ENCODE measurements around the gene ALKBH8. TPM values are rescaled to one million over a fixed set of nuclear protein-coding genes. Genes with fewer than 3 reads are reported as not detected.
A peak's percentile ranks its signal among the peaks of the same experiment; 100 is the strongest.

ALKBH8 gene
- total RNA-seq, 1 donor from 2014 or later = 13.0 TPM

GRCh38 chr11:107477820-107478219 lies 87.7 kb downstream of the ALKBH8 start:
- H3K36me3 ChIP-seq (ENCODE audit: insufficient read depth, low read length) = no peaks in the 10 kb centered on the region
- no peaks in the 10 kb centered on the region for H3K9me3 Mint-ChIP-seq (ENCODE audit: unreplicated experiment)
- H3K9ac ChIP-seq (ENCODE audit: low read length) = no peak overlapping the region
- H3K27me3 ChIP-seq (ENCODE audit: insufficient read depth, low read length) = no peaks in the 10 kb centered on the region
- no peak for TF ChIP-seq EZH2 (IDR thresholded peaks at IDR 0.05; ENCODE audit: insufficient read depth, low read length)
- no peak for TF ChIP-seq CTCF (IDR thresholded peaks at IDR 0.05; ENCODE audit: insufficient read depth, low read depth, low read length)
- H3K36me3 Mint-ChIP-seq (ENCODE audit: low read depth, unreplicated experiment) = no peaks in the 10 kb centered on the region
- H3K27ac ChIP-seq (ENCODE audit: low read depth, low read length) = no peak overlapping the region
- no peak overlapping the region for H3K27ac Mint-ChIP-seq (ENCODE audit: unreplicated experiment)
- no peaks in the 10 kb centered on the region for H3K79me2 ChIP-seq (ENCODE audit: insufficient read depth, low read length)
- H4K20me1 ChIP-seq (ENCODE audit: insufficient read depth, low read length) = no peaks in the 10 kb centered on the region
- no peak overlapping the region for H3K4me3 ChIP-seq (ENCODE audit: insufficient read depth, low read depth, low read length)
- H3K4me2 ChIP-seq (ENCODE audit: low read length) = no peak overlapping the region
- H3K4me1 Mint-ChIP-seq (ENCODE audit: low read depth, unreplicated experiment) = no peaks in the 10 kb centered on the region
- no peak overlapping the region for H2AFZ ChIP-seq (ENCODE audit: low read depth, low read length)
- H3K4me3 Mint-ChIP-seq (ENCODE audit: unreplicated experiment) = no peak overlapping the region
- no peaks in the 10 kb centered on the region for H3K9me3 ChIP-seq (ENCODE audit: insufficient read depth, low read depth, low read length)
- no peak for FAIRE-seq
- no peaks in the 10 kb centered on the region for H3K4me1 ChIP-seq (ENCODE audit: insufficient read depth, low read length)
- H3K27me3 Mint-ChIP-seq (ENCODE audit: low read depth, unreplicated experiment) = peaks cover 7% of the 10 kb centered on the region
- DNase-seq (ENCODE audit: low read depth) = no peak

- Mint-ChIP-seq H3K4me3 (ENCODE audit: unreplicated experiment) (no peak overlapping the region), H3K36me3 (ENCODE audit: low read depth, unreplicated experiment) (no peaks in the 10 kb centered on the region), H3K27ac (ENCODE audit: unreplicated experiment) (no peak overlapping the region), H3K4me1 (ENCODE audit: low read depth, unreplicated experiment) (no peaks in the 10 kb centered on the region), H3K27me3 (ENCODE audit: low read depth, unreplicated experiment) (peaks cover 10% of the 10 kb centered on the region), H3K9me3 (ENCODE audit: unreplicated experiment) (no peaks in the 10 kb centered on the region)
- no peak for TF ChIP-seq EZH2 (IDR thresholded peaks at IDR 0.05; ENCODE audit: insufficient read depth, low read length)
- no peak for TF ChIP-seq CTCF (IDR thresholded peaks at IDR 0.05; ENCODE audit: insufficient read depth, low read depth, low read length)
- FAIRE-seq (no peak), DNase-seq (ENCODE audit: low read depth) (peak; percentile 30)
- H3K9me3 ChIP-seq (ENCODE audit: insufficient read depth, low read depth, low read length) = no peaks in the 10 kb centered on the region
- H3K4me2 ChIP-seq (ENCODE audit: low read length) = no peak overlapping the region
- H3K27ac ChIP-seq (ENCODE audit: low read depth, low read length) = no peak overlapping the region
- H3K4me3 ChIP-seq (ENCODE audit: insufficient read depth, low read depth, low read length) = no peak overlapping the region
- no peak overlapping the region for H2AFZ ChIP-seq (ENCODE audit: low read depth, low read length)
- H3K27me3 ChIP-seq (ENCODE audit: insufficient read depth, low read length) = no peaks in the 10 kb centered on the region
- H3K4me1 ChIP-seq (ENCODE audit: insufficient read depth, low read length) = no peaks in the 10 kb centered on the region
- H3K79me2 ChIP-seq (ENCODE audit: insufficient read depth, low read length) = no peaks in the 10 kb centered on the region
- H3K36me3 ChIP-seq (ENCODE audit: insufficient read depth, low read length) = no peaks in the 10 kb centered on the region
- H4K20me1 ChIP-seq (ENCODE audit: insufficient read depth, low read length) = no peaks in the 10 kb centered on the region
- H3K9ac ChIP-seq (ENCODE audit: low read length) = no peak overlapping the region
Observed at GRCh38 chr11:107473792-107474191, 91.7 kb downstream of the ALKBH8 start.

GRCh38 chr11:107472966-107473365 lies 92.6 kb downstream of the ALKBH8 start:
- H3K27ac ChIP-seq (ENCODE audit: low read depth, low read length) = no peak overlapping the region
- H3K9me3 Mint-ChIP-seq (ENCODE audit: unreplicated experiment) = no peaks in the 10 kb centered on the region
- H3K9me3 ChIP-seq (ENCODE audit: insufficient read depth, low read depth, low read length) = no peaks in the 10 kb centered on the region
- FAIRE-seq (no peak), DNase-seq (ENCODE audit: low read depth) (no peak)
- H3K27me3 Mint-ChIP-seq (ENCODE audit: low read depth, unreplicated experiment) = peaks cover 7% of the 10 kb centered on the region
- TF ChIP-seq EZH2 (IDR thresholded peaks at IDR 0.05; ENCODE audit: insufficient read depth, low read length) = no peak
- no peak for TF ChIP-seq CTCF (IDR thresholded peaks at IDR 0.05; ENCODE audit: insufficient read depth, low read depth, low read length)
- H3K4me2 ChIP-seq (ENCODE audit: low read length) = no peak overlapping the region
- H3K36me3 ChIP-seq (ENCODE audit: insufficient read depth, low read length) = no peaks in the 10 kb centered on the region
- H3K9ac ChIP-seq (ENCODE audit: low read length) = no peak overlapping the region
- H3K4me3 Mint-ChIP-seq (ENCODE audit: unreplicated experiment) = no peak overlapping the region
- no peaks in the 10 kb centered on the region for H3K4me1 ChIP-seq (ENCODE audit: insufficient read depth, low read length)
- H3K4me3 ChIP-seq (ENCODE audit: insufficient read depth, low read depth, low read length) = no peak overlapping the region
- no peaks in the 10 kb centered on the region for H4K20me1 ChIP-seq (ENCODE audit: insufficient read depth, low read length)
- no peak overlapping the region for H2AFZ ChIP-seq (ENCODE audit: low read depth, low read length)
- H3K27me3 ChIP-seq (ENCODE audit: insufficient read depth, low read length) = no peaks in the 10 kb centered on the region
- no peaks in the 10 kb centered on the region for H3K4me1 Mint-ChIP-seq (ENCODE audit: low read depth, unreplicated experiment)
- no peaks in the 10 kb centered on the region for H3K36me3 Mint-ChIP-seq (ENCODE audit: low read depth, unreplicated experiment)
- H3K27ac Mint-ChIP-seq (ENCODE audit: unreplicated experiment) = no peak overlapping the region
- no peaks in the 10 kb centered on the region for H3K79me2 ChIP-seq (ENCODE audit: insufficient read depth, low read length)
